OCI-LY7 (cell line): ENCODE data around the gene DNAI1. TPM values are rescaled to one million over a fixed set of nuclear protein-coding genes. Genes with fewer than 3 reads are reported as not detected.

Experiments
- BruUV-seq: library from RNA; stranded (reverse); fragments of 400-500 nt; replicated peaks from 2 replicates; lab custom pipeline; 2021; lab: Mats Ljungman, UMichigan
- CTCF ChIA-PET: fragments of 300-600 bp; sonication (Branson Sonifier 250); formaldehyde crosslinking; loops from one replicate; lab custom pipeline; 2022; ENCODE audit warnings: antibody characterized with exemption; ENCODE audit not compliant: unreplicated experiment; lab: Charles Lee
- POLR2A ChIA-PET: fragments of 300-600 bp; sonication (Branson Sonifier 250); formaldehyde crosslinking; loops from one replicate; lab custom pipeline; 2022; ENCODE audit warnings: antibody characterized with exemption; lab: Charles Lee
- DNase-seq: peaks from one replicate; pipeline ENCODE4 v3.0.0-alpha.2; 2015; ENCODE audit warnings: low spot score
- H2AFZ ChIP-seq: fragments of 200-600 bp; sonication (generic), shearing (Covaris generic); 2 replicates; pipeline ENCODE4 v1.6.1; 2014; ENCODE audit warnings: mild to moderate bottlenecking, antibody characterized with exemption, low read length, moderate library complexity
- H3K27ac ChIP-seq: fragments of 200-600 bp; sonication (generic); 2 replicates; pipeline ENCODE4 v1.5.1; 2014; ENCODE audit warnings: mixed run types, low read depth, mild to moderate bottlenecking, moderate library complexity, low read length, inconsistent platforms; ENCODE audit not compliant: poor library complexity, severe bottlenecking
- H3K36me3 ChIP-seq: fragments of 200-600 bp; sonication (generic); 2 replicates; pipeline ENCODE4 v1.6.1; 2014; ENCODE audit warnings: mild to moderate bottlenecking, antibody characterized with exemption, low read length, moderate library complexity, mixed read lengths; ENCODE audit not compliant: insufficient read depth
- H3K4me1 ChIP-seq: fragments of 200-600 bp; sonication (generic); 2 replicates; pipeline ENCODE4 v1.5.1; 2014; ENCODE audit warnings: mild to moderate bottlenecking, low read length; ENCODE audit not compliant: insufficient read depth, poor library complexity, severe bottlenecking
- H3K4me2 ChIP-seq: fragments of 200-600 bp; sonication (generic); 2 replicates; pipeline ENCODE4 v1.6.1; 2014; ENCODE audit warnings: mild to moderate bottlenecking, low read length
- H3K4me3 ChIP-seq: fragments of 200-600 bp; sonication (generic); 2 replicates; pipeline ENCODE4 v1.5.1; 2014; ENCODE audit warnings: mild to moderate bottlenecking, low read depth, low read length; ENCODE audit not compliant: poor library complexity, severe bottlenecking
- H3K79me2 ChIP-seq: fragments of 200-600 bp; sonication (generic); 2 replicates; pipeline ENCODE4 v1.6.1; 2016; ENCODE audit warnings: low read depth, mild to moderate bottlenecking, low read length, moderate library complexity, mixed read lengths; ENCODE audit not compliant: insufficient read depth
- H3K9me2 ChIP-seq: fragments of 200-600 bp; sonication (generic); 2 replicates; pipeline ENCODE4 v1.6.1; 2016; ENCODE audit warnings: mild to moderate bottlenecking, low read length, mixed read lengths; ENCODE audit not compliant: insufficient read depth
- H3K9me3 ChIP-seq: fragments of 200-600 bp; sonication (generic); 2 replicates; pipeline ENCODE4 v1.6.1; 2014; ENCODE audit warnings: mild to moderate bottlenecking, mixed run types, low read length, mixed read lengths
- H4K20me1 ChIP-seq: fragments of 200-600 bp; sonication (generic); 2 replicates; pipeline ENCODE4 v1.6.1; 2014; ENCODE audit warnings: mild to moderate bottlenecking, antibody characterized with exemption, low read length, moderate library complexity, mixed read lengths; ENCODE audit not compliant: insufficient read depth
- EZH2phosphoT487 ChIP-seq: fragments of 200-600 bp; sonication (generic); IDR thresholded peaks from 2 replicates; pipeline ENCODE4 v1.6.1; 2018; ENCODE audit warnings: low read depth, borderline replicate concordance, mild to moderate bottlenecking, mixed run types, antibody characterized with exemption, low read length, moderate library complexity, mixed read lengths
- intact Hi-C: fragments of 100-400 bp; cut with micrococcal nuclease; formaldehyde crosslinking; loops from one replicate; pipeline ENCODE4 v1.10.0; 2022; ENCODE audit not compliant: unreplicated experiment
- total RNA-seq, 2 experiments: library from RNA; depleted of rRNA in 1 of 2; stranded (reverse); fragments of >200 nt in 1 of 2; shearing (Covaris generic) in 1 of 2; gene quantifications; 2 replicates each; pipeline ENCODE4 v1.2.3, GENCODE V29; 2014 to 2022
- TF ChIP-seq, protein P1 (sequence below): fragments of 200-600 bp; sonication (generic); conservative IDR thresholded peaks from 2 replicates; pipeline ENCODE4 v1.5.1; 2014; ENCODE audit warnings: mild to moderate bottlenecking, antibody characterized with exemption, low read length, moderate library complexity, mixed read lengths

DNAI1 gene
- total RNA-seq, 2 experiments from 2014 or later: 0.57 to 0.97 TPM

DNA sequence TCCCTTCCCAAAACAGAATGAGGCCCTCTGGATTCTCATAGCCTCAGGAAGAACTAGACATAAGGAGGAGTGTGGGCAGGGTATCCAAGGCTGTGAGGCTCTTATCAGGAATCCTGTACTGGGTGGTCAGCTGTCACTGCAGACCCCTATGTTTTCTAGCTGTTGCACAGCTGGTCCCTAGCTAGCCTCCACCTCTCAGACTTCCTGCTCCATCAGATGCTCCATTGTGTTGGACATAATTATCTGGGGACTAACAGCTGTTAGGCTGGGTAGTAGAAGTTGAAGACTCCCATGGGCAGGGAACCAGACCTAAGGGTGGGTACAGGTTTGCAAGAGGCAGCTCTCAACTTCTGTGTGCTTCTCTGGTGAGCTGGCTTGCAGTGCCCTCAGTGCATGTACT is 18.6 kb upstream of the DNAI1 start:
- Histone ChIP-seq H3K4me2 (no peak overlapping the region), H3K36me3 (no peaks in the 10 kb centered on the region), H3K79me2 (no peaks in the 10 kb centered on the region), H3K4me1 (no peaks in the 10 kb centered on the region), H4K20me1 (no peaks in the 10 kb centered on the region), H3K27ac (no peak overlapping the region), H2AFZ (no peak overlapping the region), H3K4me3 (no peak overlapping the region), H3K9me2 (no peaks in the 10 kb centered on the region), H3K9me3 (no peaks in the 10 kb centered on the region)
- TF ChIP-seq, protein P1, sequence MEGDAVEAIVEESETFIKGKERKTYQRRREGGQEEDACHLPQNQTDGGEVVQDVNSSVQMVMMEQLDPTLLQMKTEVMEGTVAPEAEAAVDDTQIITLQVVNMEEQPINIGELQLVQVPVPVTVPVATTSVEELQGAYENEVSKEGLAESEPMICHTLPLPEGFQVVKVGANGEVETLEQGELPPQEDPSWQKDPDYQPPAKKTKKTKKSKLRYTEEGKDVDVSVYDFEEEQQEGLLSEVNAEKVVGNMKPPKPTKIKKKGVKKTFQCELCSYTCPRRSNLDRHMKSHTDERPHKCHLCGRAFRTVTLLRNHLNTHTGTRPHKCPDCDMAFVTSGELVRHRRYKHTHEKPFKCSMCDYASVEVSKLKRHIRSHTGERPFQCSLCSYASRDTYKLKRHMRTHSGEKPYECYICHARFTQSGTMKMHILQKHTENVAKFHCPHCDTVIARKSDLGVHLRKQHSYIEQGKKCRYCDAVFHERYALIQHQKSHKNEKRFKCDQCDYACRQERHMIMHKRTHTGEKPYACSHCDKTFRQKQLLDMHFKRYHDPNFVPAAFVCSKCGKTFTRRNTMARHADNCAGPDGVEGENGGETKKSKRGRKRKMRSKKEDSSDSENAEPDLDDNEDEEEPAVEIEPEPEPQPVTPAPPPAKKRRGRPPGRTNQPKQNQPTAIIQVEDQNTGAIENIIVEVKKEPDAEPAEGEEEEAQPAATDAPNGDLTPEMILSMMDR: no peak
- TF ChIP-seq EZH2phosphoT487: no peak
- ChIA-PET POLR2A (interaction anchor here (0.6 kb wide), 1 partner anchor 16 kb away, joined by 3 read pairs; no protein-coding TSS in a partner anchor), CTCF (no interaction called here)
- intact Hi-C loops: no loop called here
- no peak for DNase-seq
- BruUV-seq: no TSS peak

DNA sequence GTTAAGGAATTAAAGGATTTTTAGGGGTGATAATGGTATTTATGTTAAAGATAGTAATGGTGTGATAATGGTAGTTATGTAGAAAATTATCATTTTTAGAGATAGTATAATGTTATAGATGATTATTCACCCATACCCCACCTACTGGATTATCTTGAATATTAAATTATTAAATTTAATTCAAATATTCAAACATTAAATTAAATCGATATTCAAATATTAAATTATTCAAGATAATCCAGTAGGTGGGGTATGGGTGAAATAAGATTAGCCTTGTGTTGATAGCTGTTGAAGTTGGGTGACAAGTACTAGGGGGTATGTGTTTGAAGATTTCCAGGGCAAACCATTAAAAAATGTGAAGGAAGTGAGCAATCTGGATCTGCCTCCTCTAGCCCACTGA is 15.8 kb upstream of the DNAI1 start:
- Histone ChIP-seq H2AFZ (no peak overlapping the region), H3K4me2 (no peak overlapping the region), H3K36me3 (no peaks in the 10 kb centered on the region), H4K20me1 (no peaks in the 10 kb centered on the region), H3K9me3 (no peaks in the 10 kb centered on the region), H3K27ac (no peak overlapping the region), H3K79me2 (no peaks in the 10 kb centered on the region), H3K4me3 (no peak overlapping the region), H3K4me1 (no peaks in the 10 kb centered on the region), H3K9me2 (no peaks in the 10 kb centered on the region)
- DNase-seq: no peak
- POLR2A ChIA-PET: interaction anchor here (0.7 kb wide), 1 partner anchor 413 kb away, joined by 5 read pairs; no protein-coding TSS in a partner anchor
- BruUV-seq: no TSS peak
- TF ChIP-seq, protein P1: no peak
- TF ChIP-seq EZH2phosphoT487: no peak
- intact Hi-C loops: no loop called here
- CTCF ChIA-PET: no interaction called here

DNA sequence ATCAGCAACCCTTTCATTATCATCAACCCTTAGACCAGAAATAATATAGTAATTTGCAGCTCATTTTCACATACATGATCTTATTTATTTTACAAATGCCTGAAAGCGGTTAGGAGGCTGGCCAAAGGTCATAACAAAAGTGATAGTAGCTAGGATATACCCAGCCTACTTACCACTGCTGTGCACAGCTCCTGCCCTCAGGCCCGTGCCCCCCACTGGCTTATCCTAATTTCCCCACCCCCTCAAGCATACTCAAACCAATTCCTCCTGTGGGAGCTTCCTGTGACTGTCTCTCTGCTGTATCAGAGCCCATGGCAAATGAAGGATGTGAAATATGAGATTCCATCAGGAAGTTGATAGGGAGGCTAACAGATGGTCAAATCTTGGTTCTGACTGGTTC is 15.1 kb upstream of the DNAI1 start:
- DNase-seq: no peak
- no peak overlapping the region for H3K4me3 ChIP-seq
- BruUV-seq: no TSS peak
- ChIA-PET POLR2A (no interaction called here), CTCF (no interaction called here)
- no peaks in the 10 kb centered on the region for H4K20me1 ChIP-seq
- no peaks in the 10 kb centered on the region for H3K9me2 ChIP-seq
- H3K4me1 ChIP-seq: no peaks in the 10 kb centered on the region
- no peak overlapping the region for H3K27ac ChIP-seq
- intact Hi-C loops: no loop called here
- no peaks in the 10 kb centered on the region for H3K36me3 ChIP-seq
- no peak overlapping the region for H3K4me2 ChIP-seq
- H3K79me2 ChIP-seq: no peaks in the 10 kb centered on the region
- H3K9me3 ChIP-seq: no peaks in the 10 kb centered on the region
- TF ChIP-seq, protein P1: no peak
- no peak for TF ChIP-seq EZH2phosphoT487
- no peak overlapping the region for H2AFZ ChIP-seq
